CD4-positive, alpha-beta T cell treated with Interleukin-17A for 4 hours (primary cell): ENCODE measurements around the gene DEFB113.

Source experiments
- DNase-seq: peaks from one replicate; pipeline ENCODE4 v3.0.0-alpha.2; 2020; ENCODE audit warnings: mixed read lengths

Gene DEFB113

DNA sequence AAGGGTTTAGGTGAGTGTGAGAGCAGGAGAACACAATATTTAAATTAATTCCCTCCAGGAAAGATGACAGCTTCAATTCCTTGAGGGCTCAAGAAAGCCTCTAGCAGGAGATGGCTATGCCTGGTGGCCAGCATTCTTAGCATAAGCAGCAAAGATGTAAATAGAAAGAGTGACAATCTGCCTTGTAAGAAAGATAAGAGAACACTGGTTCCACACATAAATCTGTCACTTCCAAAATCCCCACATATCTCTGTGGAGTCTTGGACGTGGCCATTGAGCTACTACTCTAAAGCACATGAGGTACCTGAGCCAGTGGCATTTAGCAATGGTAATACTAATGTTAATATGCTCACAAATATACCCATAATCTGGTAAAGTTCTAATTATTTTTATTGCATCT, 34.7 kb downstream of the DEFB113 start:
- DNase-seq, result no peak

DNA sequence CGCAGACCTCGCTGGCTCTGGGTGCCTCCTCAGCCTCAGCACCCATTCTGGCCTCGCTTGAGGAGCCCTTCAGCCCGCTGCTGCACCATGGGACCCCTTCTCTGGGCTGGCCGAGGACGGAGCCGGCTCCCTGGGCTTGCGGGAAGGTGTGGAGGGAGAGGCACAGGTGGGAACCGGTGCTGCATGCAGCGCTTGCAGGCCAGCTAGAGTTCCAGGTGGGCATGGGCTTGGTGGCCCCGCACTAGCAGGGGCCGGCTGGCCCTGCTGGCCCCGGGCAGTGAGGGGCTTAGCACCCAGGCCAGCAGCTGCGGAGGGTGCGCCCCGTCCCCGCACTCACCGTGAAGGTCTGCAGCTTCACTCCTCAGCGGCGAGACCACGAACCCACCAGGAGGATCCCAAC, 35.9 kb downstream of the DEFB113 start:
- DNase-seq, result no peak

DNA sequence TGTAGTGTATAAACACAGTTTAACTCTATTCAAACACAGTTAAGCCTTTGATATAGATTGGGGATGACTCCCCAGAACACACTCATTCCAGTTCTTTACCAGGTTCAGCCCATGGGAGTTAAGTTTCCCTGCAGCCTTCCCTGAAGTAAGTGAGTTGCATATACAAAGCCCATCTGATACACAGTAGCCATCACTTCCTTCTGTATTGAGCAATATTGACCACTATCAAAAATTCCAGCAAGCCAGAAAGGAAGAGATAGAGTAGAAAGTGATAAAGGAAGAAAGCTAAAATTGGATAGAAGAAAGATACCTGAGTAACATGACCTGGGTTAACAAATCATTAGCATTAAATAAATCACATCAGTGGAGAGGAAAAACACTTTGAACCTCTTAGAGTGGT, 40.1 kb downstream of the DEFB113 start:
- DNase-seq, result no peak

DNA sequence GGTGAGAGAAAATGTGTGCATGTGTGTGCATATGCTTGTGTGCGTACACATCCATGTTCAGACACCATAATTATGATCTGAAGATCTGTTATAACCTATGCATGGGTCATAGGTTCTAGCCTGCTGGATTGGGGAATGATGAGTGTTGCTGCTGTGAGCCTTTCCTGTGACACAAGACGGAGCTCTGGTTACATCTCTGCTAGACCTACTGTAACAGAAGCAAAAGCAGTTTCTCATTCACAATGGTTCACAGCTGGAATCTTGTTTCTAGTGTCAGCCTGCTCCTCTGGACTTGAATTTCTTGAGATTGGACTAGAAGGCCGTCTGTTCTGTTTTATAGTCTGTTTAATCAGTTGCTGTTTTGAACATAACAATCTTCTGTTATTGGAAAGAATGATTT, 45.6 kb downstream of the DEFB113 start:
- DNase-seq, result no peak

DNA sequence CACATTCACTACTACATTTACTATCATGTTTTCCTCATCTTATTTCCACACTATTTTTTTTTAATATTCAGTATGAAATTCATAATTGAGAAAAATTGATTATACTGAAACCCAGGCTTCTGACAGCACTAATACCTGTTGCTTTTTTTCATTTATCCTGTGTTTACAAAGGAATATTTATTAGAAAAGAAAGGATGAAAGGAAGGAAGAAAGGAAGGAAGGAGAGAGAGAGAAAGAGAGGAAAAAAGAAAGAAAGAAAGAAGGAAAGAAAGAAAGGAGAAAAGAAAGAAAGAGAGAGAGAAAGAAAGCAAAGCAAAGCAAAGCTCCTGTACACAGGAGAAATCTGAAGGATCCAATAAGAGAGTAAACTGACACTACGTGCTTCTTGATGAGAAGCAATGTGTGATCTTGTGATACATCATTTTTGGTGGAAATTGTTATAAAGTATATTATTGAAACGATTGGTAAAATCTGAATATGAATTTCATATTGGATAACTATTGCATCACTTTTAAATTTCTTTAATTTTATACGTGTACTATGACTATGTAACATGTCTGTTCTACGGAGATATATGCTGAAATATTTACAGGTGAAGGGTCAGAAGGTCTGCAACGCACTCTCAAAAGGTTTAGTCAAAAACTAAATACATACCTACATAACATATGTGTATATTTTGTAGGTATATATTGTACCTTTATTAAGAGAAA, 49.3 kb downstream of the DEFB113 start:
- DNase-seq, result no peak

DNA sequence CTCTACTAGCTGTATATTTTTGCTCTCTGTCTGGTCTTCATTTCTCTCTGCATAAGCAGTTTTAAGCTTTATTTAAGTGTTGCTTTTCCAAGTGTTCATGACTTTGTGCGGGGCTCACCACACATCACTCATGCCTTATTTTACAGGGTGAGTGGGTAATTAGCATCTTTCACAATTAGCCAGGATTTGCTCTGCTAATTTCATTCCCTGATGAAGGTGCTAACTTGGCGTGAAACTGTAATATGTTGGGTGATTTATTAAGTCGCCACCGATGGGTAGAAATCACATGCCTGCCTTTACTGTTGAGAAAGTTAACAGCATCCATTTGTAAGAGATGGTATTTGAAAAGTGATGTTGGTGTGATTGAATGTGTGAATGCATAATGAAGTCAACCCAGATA, 50.2 kb downstream of the DEFB113 start:
- no peak for DNase-seq

DNA sequence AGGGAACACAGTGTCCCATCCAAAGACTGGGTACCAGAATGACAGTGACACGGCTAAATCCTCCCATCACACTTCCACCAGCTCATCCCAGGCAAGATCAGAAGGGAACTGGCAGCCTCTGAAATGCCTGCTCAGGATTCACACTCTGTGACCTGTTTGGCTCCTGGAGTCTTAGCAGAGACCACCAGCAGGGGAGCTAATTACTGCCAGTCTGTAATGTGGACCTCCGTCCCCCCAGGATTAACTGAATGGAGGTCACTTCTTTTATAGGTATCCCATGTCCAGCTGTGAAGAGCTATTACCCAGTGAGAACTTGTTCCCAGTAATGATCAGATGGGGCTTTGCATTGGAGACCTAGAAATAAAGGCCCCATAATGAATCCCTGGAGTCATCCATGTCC, 50.6 kb downstream of the DEFB113 start:
- no peak for DNase-seq
